ENCODE measurements around the gene WNT5A.

Gene WNT5A

DNA sequence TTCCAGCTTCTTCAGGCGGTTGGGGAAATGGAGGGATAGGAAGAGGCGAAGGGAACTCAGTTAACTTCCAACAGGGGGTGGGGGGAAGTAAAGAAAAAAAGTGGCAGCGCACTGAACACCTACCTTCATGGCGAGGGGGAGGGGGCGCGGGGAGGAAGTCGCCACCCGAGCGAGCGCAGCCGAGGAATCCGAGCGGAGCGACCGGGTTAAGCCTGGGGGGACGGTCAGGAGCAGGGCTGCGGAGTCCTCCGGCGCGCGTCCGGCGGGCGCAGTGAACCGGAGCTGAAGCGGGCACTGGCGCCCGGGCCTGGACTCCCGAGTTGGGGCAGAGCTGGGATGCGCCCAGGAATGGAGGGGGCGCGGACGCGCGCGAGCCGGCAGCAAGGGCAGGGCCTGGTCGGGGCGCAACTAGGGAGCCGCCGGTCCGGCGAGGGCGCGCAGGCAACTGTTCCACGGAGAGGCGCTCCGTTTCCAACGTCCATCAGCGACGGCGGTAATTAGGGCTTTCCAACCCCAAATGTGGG, at the start of gene WNT5A:
WNT5A (minus strand) TSS at position 450 of the 524 bp plus-strand sequence; CDS start at position 129, 321 bp downstream.
- DNase-seq = peak; percentile 34

- no peak for DNase-seq
These were observed 47.8 kb upstream of the WNT5A start for GRCh38 chr3:55534876-55535275.

DNA sequence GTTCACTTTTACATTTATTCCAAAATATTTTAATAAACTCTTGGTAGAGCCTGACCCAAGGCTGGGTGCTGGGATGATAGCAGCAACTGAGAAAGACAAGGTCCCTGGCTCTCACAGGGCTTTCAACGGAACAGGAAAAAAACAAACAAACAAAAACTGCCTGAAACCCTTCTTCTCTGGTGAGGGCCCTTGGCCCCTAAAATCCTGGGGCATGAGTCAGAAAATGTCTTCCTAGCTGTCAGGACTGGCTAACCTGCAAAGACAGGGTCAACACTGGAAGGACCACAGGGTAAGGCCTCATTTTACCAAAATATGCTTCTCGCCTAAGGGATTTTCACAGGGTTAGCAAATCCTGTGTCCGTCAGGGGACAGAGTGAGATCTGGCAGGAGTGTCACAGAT, 45.7 kb upstream of the WNT5A start:
- DNase-seq = no peak

- peak; percentile 1 for DNase-seq
These were observed 44.2 kb upstream of the WNT5A start for GRCh38 chr3:55531321-55531720.

DNA sequence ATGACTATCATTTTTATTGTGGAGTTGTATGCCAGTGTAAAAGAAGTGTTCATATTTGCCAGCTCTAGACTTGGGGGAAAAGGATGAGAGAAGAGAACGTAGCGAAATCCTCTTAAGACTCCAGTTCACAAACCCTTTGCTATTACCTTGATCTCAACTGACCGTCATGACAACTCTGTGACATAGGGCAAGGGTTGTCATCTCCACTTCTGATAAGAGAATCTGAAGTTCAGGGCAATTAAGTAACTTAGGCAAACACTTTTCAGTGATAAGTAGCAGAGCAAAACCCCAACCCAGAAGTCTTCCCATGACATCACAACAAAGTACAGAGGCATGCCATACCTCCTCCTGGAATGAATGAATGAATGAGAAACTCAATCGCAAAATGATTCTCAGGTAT, 40.3 kb upstream of the WNT5A start:
- DNase-seq = no peak

DNA sequence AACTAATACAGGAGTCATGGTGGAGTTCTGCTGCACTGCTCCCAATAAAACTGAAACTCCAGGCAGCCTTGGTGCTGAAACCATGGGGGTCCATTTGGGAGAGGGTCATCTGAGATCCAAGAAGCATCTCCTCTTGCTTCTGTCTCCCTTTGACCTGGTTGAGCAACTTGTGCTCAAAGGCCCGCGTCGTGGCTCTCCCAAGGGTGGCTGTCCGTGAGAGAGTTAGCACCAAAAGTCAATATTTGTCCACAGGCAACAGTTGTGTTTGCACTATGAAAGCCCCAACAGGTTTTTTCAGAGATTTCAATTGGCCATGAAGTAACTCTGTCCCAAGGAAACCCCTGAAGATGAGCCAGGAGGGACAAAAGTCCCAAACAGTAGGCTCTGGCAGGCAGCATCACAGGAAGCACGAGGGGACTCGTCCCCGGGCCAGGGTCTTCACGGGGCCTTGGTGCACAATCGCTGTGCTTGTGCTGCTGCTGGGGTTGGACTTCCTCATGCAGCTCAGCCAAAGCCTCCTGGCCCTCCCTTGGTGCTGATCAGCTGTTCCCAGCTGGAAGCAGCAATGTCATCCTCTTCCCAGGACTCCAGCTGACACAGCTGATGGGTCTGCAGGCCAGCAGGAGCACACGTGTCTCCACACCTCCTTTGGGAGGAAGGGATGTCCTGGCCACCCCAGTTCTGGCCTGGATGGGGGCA, 39.4 kb upstream of the WNT5A start:
- DNase-seq = no peak

GRCh38 chr3:55525436-55525835, 38.3 kb upstream of the WNT5A start:
- no peak for DNase-seq

- no peak for DNase-seq
These were observed 37.6 kb upstream of the WNT5A start for GRCh38 chr3:55524565-55525244.

DNA sequence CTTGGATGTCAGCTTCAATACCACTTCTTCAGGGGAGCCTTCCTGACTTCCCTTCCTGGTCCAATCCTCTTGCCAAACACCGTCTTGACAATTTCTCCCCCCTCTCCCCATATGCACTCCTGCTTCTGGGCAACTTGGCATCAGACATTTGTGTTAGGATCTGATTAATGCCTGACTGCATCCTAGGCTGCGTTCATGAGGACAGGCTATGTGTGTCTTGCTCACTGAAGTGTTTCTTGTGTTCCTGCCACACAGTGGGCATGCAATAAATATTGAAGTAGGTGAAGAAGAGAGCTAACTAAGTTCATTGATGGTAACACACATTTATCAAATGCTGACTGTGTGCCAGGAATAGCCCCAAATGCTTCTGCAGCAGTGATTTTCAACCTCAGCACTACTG, 36.4 kb upstream of the WNT5A start:
- no peak for DNase-seq

GRCh38 chr3:55521738-55522421, 34.8 kb upstream of the WNT5A start:
- no peak for DNase-seq

- DNase-seq = no peak
These were observed 34.1 kb upstream of the WNT5A start for GRCh38 chr3:55521064-55521737.

DNA sequence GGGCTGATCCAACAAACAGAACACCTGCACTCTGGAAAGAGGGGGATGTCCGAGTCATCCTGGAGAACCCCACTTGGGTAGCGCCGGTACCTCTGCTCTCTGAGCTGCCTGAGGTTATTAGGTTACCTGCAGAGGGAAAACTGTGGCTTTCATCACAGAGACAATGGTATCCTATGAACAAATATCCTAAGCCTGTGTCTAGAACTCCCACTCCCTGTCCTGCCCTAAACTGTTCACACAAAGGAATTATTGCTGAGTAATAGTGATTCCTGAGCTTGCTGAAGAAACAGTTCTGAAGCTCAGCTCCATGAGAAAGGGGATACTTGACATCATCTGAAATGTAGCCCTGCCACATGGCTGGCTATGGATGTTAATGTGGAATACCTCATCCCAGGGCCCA, 31.9 kb upstream of the WNT5A start:
- no peak for DNase-seq

DNA sequence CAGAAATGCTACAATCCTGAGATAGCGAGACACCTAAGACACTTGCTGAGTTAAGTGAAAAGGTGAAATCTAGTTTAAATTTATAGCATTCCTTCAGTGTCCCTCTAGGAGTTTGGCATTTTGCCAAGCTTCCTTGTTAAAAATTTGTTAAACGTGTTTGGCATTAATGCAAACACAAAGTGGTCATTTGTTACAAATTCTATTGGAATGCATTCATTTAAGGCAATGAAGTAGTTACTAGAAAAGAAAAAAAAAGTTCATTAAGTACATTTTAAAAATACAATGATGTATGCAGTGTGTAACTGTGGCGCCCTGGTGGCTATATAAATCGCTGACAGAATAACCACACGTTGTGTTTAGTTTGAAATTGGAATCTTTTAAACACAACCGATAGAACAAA, 31.3 kb upstream of the WNT5A start:
- DNase-seq = no peak

DNA sequence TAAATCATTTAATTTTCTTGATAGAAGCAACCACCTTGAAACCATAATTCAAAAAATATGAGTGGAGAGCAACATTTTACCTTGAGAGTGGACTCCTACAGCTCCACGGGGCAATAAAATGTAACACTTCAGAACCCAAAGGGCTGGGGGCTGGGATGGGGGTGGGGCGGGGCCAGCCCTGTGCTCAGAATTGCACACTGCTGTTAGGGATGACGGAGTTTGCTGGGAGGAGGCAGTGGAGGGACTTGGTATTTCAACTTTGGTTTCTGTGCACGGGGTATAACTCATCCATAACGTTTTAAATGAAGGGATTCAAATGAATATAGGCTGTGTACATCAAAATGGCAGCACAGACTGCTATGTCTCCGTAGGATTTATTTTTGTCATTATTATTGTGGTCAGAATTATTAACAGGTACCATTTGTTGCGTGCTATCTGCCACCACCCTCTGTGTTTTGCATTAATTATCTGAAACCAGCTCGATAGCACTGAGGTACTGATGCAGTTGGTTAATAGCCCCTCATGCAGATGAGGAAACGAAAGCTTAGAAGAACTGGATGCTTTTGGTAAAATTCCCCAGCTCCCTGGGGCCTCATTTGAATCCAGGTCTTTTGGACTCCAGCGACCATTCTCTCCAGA, 29.4 kb upstream of the WNT5A start:
- no peak for DNase-seq

- no peak for DNase-seq
These were observed 28.6 kb upstream of the WNT5A start for GRCh38 chr3:55515550-55516246.

DNA sequence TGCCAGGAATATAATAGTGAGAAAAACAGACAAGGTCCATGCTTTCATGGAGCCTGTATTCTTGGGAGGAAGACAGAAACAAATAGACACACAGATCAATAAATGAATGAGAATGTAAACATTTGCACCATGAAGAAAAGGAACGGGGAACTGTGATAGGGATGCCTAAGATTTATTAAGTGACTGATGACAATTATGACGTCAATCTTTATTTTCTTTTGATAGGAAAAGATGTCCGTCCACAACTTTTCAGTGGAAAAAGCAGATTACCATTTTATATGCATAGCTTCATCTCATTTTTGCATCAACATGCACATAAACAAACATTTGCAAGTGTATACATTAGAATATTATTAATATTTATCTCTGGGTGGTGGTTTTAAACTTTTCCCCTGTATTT, 27.9 kb upstream of the WNT5A start:
- DNase-seq = no peak

DNA sequence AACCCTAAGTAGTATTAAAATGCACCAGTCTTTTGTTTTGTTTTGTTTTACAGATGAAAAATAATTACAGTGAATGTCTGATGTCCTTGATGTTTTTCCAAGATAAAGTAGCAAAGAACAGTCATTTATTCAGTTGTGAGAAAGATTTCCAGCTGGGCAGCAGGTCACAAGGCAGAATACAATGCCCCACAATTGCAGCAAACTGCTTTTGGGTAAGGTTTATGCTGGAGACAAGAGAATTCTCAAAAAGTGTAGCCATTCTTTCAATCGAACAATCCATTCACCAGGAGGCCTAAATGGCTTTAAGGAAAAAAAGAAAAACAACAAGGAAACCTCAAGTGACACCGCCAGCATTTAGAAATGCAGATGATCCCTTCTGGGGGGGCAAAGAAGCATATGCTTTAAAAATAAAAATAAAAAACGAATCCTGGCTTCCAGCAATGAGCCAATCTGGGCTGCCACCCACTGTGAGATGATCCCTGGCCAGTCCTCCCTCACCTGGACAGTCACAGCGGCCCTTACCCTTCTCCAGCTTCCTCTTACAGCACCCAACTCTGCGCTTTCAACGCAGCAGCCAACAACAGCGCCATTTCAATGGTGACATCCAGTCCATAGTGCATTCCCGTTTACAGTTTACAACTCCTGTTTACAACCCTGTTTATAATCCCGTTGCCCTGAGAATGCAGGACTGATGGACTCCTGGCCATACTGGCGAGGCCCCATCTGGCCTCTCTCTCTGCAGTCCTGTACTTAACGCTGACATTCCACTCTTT, 25.7 kb upstream of the WNT5A start:
- DNase-seq = no peak

GRCh38 chr3:55511895-55512570, 24.9 kb upstream of the WNT5A start:
- DNase-seq = no peak

DNA sequence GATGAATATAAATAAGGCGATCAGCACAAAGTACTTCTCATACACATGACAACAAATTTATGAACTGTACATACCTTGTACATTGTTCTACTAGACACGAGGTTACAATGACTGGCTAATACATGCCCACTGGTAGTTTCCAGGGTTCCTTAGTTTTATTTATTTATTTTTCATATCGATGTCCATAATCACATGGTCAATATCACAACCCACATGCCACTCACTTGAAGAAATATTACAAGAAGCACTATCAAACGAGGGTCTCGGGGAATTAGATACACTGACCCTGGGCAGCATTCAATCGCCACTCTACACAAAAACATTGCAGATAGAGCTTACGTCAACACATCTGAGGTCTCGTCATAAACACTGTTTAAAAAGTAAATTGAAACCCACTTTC, 21.2 kb upstream of the WNT5A start:
- DNase-seq = no peak

GRCh38 chr3:55507808-55508207, 20.7 kb upstream of the WNT5A start:
- DNase-seq = no peak

DNA sequence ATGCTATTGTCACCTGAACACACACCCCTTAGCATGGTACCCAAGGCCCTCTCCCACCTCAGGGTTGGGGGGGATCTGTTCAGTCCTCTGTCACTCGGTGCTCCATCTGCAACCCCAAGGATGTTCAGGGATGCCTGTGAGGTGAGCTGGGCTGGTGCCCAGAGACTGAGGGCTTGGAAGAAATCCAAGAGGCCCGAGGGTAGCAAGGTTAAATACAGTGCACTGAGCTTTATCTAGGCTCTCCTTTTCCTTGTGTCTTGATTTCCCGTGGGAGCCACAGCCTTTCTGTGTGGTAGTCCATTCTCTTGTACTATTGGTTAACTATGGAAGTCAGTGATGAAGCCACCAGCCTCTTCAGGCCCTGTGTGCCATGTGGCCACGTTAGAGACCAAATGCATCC, 18.7 kb upstream of the WNT5A start:
- no peak for DNase-seq

Measured in inflammatory macrophage treated with lipopolysaccharide for 4 hours (primary cell).